HFF-Myc (cell line): Measurements from ENCODE around the gene BICD1.
"Not testable (repeated sequence)": the region's sequence is repeated elsewhere in the genome, so short reads cannot be mapped to it uniquely, and the experiment has no call there.

Source experiments
- DNase-seq: peaks from one replicate; pipeline ENCODE4 v3.0.0-alpha.2; 2011; ENCODE audit warnings: low read depth; ENCODE audit errors: extremely low read depth
- H3K4me3 ChIP-seq: replicated peaks from 2 replicates; pipeline ENCODE4 v1.5.1; 2011; ENCODE audit warnings: low read depth, mild to moderate bottlenecking, control low read depth, low read length
- TF ChIP-seq, protein P1 (sequence below): IDR thresholded peaks from 2 replicates; pipeline ENCODE4 v1.5.1; 2012; ENCODE audit warnings: mild to moderate bottlenecking, low read depth, low read length, control low read depth; ENCODE audit errors: missing control alignments

Gene BICD1

DNA sequence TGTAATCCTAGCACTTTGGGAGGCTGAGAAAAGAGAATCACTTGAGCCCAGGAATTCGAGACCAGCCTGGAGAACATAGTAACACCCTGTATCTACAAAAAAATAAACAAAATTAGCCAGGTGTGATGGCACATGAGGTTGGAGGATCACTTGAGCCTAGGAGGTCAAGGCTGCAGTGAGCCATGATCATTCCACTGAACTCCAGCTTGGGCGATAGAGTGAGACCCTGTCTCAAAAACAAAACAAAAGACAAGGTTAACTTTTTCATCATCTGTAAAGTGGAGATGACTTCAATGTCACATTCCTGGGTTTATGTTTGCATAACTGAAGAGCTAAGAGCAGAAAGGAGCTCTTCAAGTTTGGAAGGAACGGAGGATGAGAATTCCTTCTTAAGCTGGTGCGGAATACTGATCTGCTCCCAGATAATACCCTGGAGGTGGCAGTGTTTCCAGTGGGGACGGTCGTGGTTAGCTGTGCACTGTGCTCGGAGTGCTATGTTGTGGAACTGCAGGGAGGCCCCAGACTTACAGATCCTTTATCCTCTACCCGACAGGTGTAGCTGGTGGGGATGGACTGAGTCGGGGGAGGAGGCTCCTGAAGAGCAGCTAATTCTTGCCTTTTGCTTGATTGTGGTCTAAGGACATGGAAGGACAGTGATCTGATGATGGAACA is 22.5 kb upstream of the BICD1 start:
- TF ChIP-seq, protein P1, sequence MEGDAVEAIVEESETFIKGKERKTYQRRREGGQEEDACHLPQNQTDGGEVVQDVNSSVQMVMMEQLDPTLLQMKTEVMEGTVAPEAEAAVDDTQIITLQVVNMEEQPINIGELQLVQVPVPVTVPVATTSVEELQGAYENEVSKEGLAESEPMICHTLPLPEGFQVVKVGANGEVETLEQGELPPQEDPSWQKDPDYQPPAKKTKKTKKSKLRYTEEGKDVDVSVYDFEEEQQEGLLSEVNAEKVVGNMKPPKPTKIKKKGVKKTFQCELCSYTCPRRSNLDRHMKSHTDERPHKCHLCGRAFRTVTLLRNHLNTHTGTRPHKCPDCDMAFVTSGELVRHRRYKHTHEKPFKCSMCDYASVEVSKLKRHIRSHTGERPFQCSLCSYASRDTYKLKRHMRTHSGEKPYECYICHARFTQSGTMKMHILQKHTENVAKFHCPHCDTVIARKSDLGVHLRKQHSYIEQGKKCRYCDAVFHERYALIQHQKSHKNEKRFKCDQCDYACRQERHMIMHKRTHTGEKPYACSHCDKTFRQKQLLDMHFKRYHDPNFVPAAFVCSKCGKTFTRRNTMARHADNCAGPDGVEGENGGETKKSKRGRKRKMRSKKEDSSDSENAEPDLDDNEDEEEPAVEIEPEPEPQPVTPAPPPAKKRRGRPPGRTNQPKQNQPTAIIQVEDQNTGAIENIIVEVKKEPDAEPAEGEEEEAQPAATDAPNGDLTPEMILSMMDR: no peak
- no peak for DNase-seq
- no peak overlapping the region for H3K4me3 ChIP-seq

GRCh38 chr12:32084753-32085152 is 21.9 kb upstream of the BICD1 start:
- TF ChIP-seq, protein P1: no peak

GRCh38 chr12:32087306-32087705 is 19.3 kb upstream of the BICD1 start:
- TF ChIP-seq, protein P1: no peak
- no peak overlapping the region for H3K4me3 ChIP-seq
- no peak for DNase-seq

More at GRCh38 chr12:32084753-32085152, 21.9 kb upstream of the BICD1 start:
- no peak overlapping the region for H3K4me3 ChIP-seq
- DNase-seq: no peak

- TF ChIP-seq, protein P1: no peak
Measured at GRCh38 chr12:32089156-32089555, 17.5 kb upstream of the BICD1 start.

GRCh38 chr12:32089586-32089985 is 17.1 kb upstream of the BICD1 start:
- TF ChIP-seq, protein P1: no peak
- DNase-seq: no peak
- no peak overlapping the region for H3K4me3 ChIP-seq

More at GRCh38 chr12:32089156-32089555, 17.5 kb upstream of the BICD1 start:
- H3K4me3 ChIP-seq: no peak overlapping the region
- DNase-seq: no peak

DNA sequence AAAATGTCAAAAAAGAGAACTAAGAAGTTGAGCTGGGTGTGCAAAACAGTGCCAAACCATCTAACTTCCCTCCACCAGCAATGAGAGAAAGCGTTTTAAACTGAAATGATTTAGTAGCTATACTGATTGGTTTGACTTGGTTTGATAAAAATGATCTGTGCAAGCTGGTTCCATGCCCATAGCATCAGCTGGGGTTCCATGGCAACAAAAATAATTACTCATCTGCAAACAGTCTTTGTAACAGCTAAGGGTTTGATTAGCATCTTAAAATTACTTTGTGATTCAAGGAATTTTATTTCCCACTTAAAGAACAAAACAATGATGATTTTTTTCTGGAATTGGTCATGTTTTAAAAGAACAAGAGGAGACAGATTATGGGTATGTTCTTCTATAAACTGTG is 15.0 kb upstream of the BICD1 start:
- no peak overlapping the region for H3K4me3 ChIP-seq
- no peak for DNase-seq
- TF ChIP-seq, protein P1: no peak

DNA sequence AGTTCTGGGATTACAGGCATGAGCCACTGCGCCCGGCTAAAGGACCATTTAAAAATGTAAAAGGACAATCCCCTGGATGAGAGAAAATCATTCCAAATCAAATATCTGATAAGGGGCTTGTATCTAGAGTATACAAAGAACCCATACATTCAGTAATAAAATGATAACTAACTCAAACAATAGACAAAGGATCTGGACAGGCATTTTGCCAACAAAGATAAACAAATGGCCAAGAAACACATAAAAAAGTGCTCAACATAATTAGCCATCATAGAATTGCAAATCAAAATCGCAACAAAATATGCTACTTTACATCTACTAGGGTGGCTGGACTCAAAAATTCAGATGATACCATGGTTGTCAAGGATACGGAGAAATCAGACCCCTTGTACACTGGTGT is 8.5 kb upstream of the BICD1 start:
- no peak for DNase-seq
- TF ChIP-seq, protein P1: no peak
- no peak overlapping the region for H3K4me3 ChIP-seq

- DNase-seq: not testable (repeated sequence)
Measured at GRCh38 chr12:32099275-32099674, 7.4 kb upstream of the BICD1 start.

More at GRCh38 chr12:32099275-32099674, 7.4 kb upstream of the BICD1 start:
- H3K4me3 ChIP-seq: not testable (repeated sequence)
